Activated T-helper 2 cell treated with anti-CD3 and anti-CD28 coated beads, Interferon-gamma antibody, Interleukin-2, Interleukin-4, amounts not matched to agents 10 μg/mL and 5 μg/mL and 100 μg/mL, durations not matched to agents 14 hours and 24 hours and 36 hours (primary cell): ENCODE results near the gene ADNP2. TPM values are rescaled to one million over a fixed set of nuclear protein-coding genes. Genes with fewer than 3 reads are reported as not detected.

Experiments
- DNase-seq: peaks from one replicate; pipeline ENCODE4 v3.0.0; 2021; ENCODE audit warnings: low spot score
- H3K27ac Mint-ChIP-seq: one replicate; pipeline ENCODE4 v1.8.0; 2021; ENCODE audit warnings: mixed read lengths
- H3K27me3 Mint-ChIP-seq: one replicate; pipeline ENCODE4 v1.8.0; 2021; ENCODE audit warnings: low read depth, mixed read lengths
- H3K36me3 Mint-ChIP-seq: one replicate; pipeline ENCODE4 v1.8.0; 2021; ENCODE audit warnings: low read depth, mixed read lengths
- H3K4me1 Mint-ChIP-seq: one replicate; pipeline ENCODE4 v1.8.0; 2021; ENCODE audit warnings: low read depth, mixed read lengths
- H3K4me3 Mint-ChIP-seq: one replicate; pipeline ENCODE4 v1.8.0; 2021; ENCODE audit warnings: low read depth, mild to moderate bottlenecking, moderate library complexity, mixed read lengths
- H3K9me3 Mint-ChIP-seq: one replicate; pipeline ENCODE4 v1.8.0; 2021; ENCODE audit warnings: mixed read lengths
- intact Hi-C: fragments of 100-400 bp; cut with micrococcal nuclease; formaldehyde crosslinking; loops from one replicate; pipeline ENCODE4 v1.15.1; 2023
- total RNA-seq: library from RNA; stranded (reverse); gene quantifications from 2 replicates; pipeline ENCODE4 v1.2.3, GENCODE V29; 2022

The ADNP2 gene, protein sequence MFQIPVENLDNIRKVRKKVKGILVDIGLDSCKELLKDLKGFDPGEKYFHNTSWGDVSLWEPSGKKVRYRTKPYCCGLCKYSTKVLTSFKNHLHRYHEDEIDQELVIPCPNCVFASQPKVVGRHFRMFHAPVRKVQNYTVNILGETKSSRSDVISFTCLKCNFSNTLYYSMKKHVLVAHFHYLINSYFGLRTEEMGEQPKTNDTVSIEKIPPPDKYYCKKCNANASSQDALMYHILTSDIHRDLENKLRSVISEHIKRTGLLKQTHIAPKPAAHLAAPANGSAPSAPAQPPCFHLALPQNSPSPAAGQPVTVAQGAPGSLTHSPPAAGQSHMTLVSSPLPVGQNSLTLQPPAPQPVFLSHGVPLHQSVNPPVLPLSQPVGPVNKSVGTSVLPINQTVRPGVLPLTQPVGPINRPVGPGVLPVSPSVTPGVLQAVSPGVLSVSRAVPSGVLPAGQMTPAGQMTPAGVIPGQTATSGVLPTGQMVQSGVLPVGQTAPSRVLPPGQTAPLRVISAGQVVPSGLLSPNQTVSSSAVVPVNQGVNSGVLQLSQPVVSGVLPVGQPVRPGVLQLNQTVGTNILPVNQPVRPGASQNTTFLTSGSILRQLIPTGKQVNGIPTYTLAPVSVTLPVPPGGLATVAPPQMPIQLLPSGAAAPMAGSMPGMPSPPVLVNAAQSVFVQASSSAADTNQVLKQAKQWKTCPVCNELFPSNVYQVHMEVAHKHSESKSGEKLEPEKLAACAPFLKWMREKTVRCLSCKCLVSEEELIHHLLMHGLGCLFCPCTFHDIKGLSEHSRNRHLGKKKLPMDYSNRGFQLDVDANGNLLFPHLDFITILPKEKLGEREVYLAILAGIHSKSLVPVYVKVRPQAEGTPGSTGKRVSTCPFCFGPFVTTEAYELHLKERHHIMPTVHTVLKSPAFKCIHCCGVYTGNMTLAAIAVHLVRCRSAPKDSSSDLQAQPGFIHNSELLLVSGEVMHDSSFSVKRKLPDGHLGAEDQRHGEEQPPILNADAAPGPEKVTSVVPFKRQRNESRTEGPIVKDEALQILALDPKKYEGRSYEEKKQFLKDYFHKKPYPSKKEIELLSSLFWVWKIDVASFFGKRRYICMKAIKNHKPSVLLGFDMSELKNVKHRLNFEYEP
- 28.1 and 28.9 TPM in 2 replicates for total RNA-seq

DNA sequence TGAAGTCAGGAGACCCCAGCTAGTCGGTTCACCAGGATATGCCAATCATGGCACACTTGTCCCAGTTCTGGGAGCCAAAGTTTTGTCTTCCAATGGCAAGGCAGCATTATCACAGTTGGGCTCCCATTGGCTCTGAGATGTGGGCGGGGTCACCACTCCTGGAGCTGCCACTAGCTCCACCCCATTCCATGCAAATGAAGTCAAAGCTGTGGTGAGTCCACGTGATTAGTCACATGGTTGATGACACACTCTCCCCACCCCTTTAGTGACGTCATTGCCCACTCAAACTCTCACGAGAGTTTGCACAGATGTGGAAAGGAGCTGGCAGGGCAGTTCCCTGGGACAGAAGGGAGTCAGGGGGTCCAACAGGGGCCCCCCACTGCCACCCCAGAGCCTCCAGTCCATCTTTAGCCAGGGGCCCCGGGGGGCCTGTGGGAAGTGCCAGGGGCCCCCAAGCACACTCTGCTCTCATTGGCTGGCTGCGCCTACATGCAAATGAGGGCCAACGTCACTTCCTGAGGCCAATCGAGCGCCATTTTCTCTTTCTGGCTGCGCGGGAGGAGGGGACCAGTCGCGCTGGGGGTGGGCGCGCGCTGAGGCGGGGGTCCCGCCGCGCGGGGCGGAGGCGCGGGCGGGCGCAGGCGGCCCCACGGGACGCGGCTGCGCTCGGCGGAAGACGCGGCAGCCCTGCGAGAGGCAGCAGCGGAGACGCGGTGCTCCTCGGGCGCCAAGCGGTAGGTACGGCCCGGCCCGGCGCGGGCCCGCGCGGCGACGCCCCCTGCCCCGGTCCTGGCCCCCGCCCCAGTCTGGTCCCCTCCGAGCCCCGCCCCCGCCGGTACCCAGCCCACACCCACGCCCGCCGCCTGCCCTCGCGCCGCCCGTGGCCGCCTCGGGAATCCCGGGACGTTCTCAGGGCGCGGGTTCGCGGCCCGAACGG is at the start of gene ADNP2:
TSS of gene ADNP2 (plus strand) at position 524 of the 937 bp plus-strand sequence. CDS start 8,281 bp downstream, outside the sequence.
- Mint-ChIP-seq H3K4me1 (peaks cover 34% of the 10 kb centered on the region), H3K27me3 (no peaks in the 10 kb centered on the region), H3K4me3 (peak within 1 kb of the TSS; percentile 84), H3K36me3 (peaks cover 22% of the 10 kb centered on the region), H3K27ac (peak within 1 kb of the TSS; percentile 82), H3K9me3 (no peaks in the 10 kb centered on the region)
- intact Hi-C loops = loop anchor here (1.0 to 5.0 kb wide), 5 partner anchors 75 to 427 kb away; partner anchors contain the start of genes HSBP1L1, RBFA and TXNL4A
- peak; percentile 80 for DNase-seq

DNA sequence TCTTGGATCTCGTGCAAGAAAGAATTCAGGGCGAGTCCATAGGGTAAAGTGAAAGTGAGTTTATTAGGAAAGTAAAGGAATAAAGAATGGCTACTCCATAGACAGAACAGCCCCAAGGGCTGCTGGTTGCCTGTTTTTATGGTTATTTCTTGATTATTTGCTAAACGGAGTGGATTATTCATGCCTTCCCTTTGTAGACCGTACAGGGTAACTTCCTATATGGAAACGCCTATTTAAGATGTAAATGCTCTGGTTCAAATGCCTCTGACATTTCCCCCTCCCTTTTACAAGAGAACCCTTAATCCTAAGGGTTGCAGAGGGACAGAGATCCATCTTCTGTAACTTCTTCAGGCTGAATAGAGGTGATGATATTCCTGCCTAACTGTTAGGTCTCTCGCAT is 49.1 kb upstream of the ADNP2 start:
- Mint-ChIP-seq H3K36me3 (no peaks in the 10 kb centered on the region), H3K27ac (no peak overlapping the region), H3K4me3 (no peak overlapping the region), H3K27me3 (no peaks in the 10 kb centered on the region), H3K4me1 (no peaks in the 10 kb centered on the region), H3K9me3 (peaks cover 42% of the 10 kb centered on the region)
- no peak for DNase-seq
- intact Hi-C loops = no loop called here

DNA sequence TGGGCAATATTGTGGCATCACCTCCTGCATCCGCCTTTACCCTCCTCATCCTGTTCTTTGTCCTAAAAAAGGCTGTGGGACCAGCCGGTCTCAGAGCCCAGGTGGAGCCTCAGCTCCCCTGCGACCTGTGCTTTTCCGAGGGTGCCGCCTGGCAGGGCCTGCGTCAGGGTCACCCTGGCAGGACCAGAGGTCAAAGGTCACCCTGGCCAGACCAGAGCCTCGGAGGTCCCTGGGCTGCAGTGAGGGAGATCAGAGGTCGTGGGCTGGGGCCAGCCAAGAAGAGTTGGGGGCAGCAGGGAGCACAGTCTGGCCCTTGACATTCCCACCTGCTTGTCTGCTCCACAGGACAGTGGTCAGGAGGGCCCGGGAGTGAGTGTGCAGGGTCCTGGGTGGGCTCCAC is 43.4 kb upstream of the ADNP2 start:
- H3K4me3 Mint-ChIP-seq = no peak overlapping the region
- H3K4me1 Mint-ChIP-seq = no peaks in the 10 kb centered on the region
- peaks cover 8% of the 10 kb centered on the region for H3K9me3 Mint-ChIP-seq
- H3K36me3 Mint-ChIP-seq = no peaks in the 10 kb centered on the region
- no peaks in the 10 kb centered on the region for H3K27me3 Mint-ChIP-seq
- intact Hi-C loops = no loop called here
- no peak for DNase-seq
- H3K27ac Mint-ChIP-seq = no peak overlapping the region

DNA sequence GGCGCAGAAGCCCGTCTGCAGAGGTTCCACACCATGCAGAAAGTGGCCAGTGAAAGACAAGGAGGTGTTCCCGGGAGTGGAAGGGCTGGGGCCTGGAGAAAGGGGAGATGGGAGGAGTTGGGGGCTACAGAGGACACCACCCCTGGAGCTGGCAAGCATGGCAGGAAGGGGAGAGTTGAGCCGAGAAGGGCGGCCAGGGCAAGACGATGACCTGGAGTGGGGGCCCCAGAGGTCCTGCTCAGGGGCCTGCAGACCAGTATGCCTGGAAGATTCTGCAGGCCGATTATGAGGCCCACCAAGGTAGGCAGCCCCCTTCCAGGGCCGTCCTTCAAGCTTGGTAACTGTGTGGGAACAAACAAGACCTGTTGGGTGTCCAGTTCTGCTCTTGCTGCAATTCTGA is 41.7 kb upstream of the ADNP2 start:
- no peak for DNase-seq
- intact Hi-C loops = no loop called here
- Mint-ChIP-seq H3K27me3 (no peaks in the 10 kb centered on the region), H3K9me3 (peaks cover 4% of the 10 kb centered on the region), H3K36me3 (no peaks in the 10 kb centered on the region), H3K27ac (no peak overlapping the region), H3K4me3 (no peak overlapping the region), H3K4me1 (no peaks in the 10 kb centered on the region)

DNA sequence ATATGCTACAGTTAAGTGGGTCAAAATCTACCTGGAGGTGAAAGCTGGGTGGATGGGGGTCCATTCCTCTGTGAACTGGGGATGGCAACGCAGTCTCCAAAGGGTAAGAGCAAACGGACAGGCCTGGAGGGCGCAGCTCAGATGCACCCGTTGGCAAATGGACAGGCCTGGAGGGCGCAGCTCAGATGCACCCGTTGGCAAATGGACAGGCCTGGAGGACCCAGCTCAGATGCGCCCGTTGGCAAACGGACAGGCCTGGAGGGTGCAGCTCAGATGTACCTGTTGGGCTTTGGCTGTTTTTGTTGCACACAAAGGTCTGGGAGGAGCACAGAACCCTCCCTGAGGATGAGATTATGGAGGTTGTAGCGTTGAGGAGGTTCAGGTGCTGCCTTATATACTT is 41.2 kb upstream of the ADNP2 start:
- Mint-ChIP-seq H3K27ac (no peak overlapping the region), H3K4me1 (no peaks in the 10 kb centered on the region), H3K27me3 (no peaks in the 10 kb centered on the region), H3K36me3 (no peaks in the 10 kb centered on the region), H3K9me3 (peaks cover 4% of the 10 kb centered on the region), H3K4me3 (no peak overlapping the region)
- DNase-seq = no peak
- intact Hi-C loops = no loop called here

DNA sequence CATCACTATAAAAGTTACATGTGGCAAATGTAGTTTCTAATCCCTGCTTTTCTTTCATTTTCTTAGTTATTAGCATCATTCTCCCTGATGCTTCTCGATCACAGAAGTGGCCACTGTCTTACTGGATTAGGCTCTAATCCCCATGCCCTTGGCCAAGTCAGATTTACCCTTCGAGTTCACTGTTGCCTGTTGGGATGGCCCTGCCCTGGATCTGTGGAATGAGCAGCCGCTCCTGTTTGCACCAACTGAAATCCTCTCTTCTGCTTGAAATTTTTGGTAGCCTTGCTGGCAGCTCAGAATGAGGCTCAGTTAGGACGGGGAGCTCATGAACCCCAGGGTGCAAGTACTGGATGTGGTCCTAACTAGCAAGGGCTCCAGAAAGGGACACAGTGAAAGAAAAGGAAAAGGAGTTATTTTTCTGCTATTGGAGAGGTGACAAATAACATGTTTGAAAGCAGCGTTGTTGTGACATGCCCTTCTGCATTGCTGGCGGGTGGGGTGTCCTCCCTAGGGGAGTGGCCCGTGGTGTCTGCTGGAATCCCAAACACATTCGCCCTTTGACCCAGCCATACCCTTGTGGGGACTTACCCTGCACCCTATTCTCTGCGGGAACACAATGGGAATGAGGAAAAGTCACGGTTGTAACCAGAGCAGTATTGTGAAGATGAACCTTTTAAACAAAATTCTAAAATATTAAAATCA is 40.3 kb upstream of the ADNP2 start:
- Mint-ChIP-seq H3K4me1 (no peaks in the 10 kb centered on the region), H3K27ac (no peak overlapping the region), H3K27me3 (no peaks in the 10 kb centered on the region), H3K4me3 (no peak overlapping the region), H3K36me3 (no peaks in the 10 kb centered on the region), H3K9me3 (peaks cover under 1% of the 10 kb centered on the region)
- no peak for DNase-seq
- intact Hi-C loops = no loop called here

DNA sequence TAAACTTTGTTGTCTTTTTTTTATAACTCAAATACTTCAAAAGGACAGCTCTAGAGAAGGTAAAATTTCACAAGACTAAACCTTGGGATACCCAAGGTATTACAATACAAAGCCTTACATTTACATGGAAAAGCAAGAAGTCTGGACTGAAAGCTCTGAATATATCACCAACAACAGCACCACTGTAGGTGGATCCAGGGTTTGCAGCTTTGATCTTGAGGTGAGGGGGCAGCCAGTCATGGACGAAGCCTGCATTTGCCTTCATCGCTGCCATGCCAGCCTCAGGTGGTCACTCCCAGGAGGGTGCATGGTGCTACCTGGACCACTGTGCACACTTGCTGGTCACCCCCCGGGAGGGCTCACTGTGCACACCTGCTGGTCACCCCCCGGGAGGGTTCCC is 38.2 kb upstream of the ADNP2 start:
- no peak overlapping the region for H3K4me3 Mint-ChIP-seq
- intact Hi-C loops = no loop called here
- H3K27ac Mint-ChIP-seq = no peak overlapping the region
- H3K4me1 Mint-ChIP-seq = no peaks in the 10 kb centered on the region
- no peak for DNase-seq
- H3K9me3 Mint-ChIP-seq = no peaks in the 10 kb centered on the region
- H3K27me3 Mint-ChIP-seq = no peaks in the 10 kb centered on the region
- H3K36me3 Mint-ChIP-seq = no peaks in the 10 kb centered on the region

DNA sequence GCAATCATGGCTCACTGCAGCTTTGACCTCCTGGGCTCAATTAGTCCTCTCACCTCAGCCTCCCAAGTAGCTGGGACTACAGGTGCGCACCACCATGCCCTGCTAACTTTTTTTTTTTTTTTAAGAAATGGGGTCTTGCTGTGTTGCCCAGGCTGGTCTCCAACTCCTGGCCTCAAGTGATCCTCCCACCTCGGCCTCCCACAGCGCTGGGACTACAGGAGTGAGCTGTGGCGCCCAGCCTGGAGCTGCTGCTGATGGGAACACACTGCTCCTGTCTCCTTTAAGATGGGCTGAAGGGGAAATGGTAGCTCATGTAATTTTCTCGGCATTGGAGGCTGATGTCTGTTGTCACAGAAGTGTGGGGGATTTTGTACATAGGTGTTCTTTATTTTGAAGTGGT is 34.9 kb upstream of the ADNP2 start:
- intact Hi-C loops = no loop called here
- Mint-ChIP-seq H3K27ac (no peak overlapping the region), H3K27me3 (no peaks in the 10 kb centered on the region), H3K36me3 (no peaks in the 10 kb centered on the region), H3K9me3 (no peaks in the 10 kb centered on the region), H3K4me3 (no peak overlapping the region), H3K4me1 (no peaks in the 10 kb centered on the region)
- no peak for DNase-seq

DNA sequence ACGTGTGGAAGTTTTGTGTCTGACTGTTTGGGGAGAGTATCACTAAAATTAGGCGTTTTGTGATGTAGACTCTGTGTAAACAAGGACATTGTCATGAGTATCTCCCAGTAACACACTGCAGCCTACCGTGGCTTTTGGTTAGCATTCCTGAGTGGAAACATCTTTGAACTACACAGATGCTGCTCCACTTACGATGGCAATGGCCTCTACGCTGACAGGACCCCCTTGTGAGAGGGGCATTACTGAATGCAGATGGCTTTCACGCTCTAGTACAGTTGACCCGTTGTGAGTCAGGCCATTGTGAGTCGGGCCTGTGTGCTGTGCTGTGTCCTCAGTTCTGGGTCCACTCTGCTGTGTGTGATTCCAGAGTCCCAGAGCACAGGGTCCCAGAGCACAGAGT is 34.4 kb upstream of the ADNP2 start:
- Mint-ChIP-seq H3K4me1 (no peaks in the 10 kb centered on the region), H3K36me3 (no peaks in the 10 kb centered on the region), H3K9me3 (no peaks in the 10 kb centered on the region), H3K27me3 (no peaks in the 10 kb centered on the region), H3K4me3 (no peak overlapping the region), H3K27ac (no peak overlapping the region)
- DNase-seq = no peak
- intact Hi-C loops = no loop called here

DNA sequence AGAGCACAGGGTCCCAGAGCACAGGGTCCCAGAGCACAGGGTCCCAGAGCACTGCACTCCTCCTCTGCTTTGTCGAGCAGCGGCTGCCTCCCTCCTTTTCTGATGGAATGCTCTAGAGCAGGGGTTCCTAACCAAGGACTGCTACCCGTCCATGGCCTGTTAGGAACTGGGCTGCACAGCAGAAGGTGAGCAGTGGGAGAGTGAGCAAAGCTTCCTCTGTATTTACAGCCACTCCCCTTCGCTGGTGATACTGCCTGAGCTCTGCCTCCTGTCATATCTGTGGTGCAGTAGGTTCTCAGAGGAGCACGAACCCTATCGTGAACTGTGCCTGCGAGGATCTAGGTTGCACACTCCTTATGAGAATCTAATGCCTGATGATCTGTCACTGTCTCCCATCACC is 33.1 kb upstream of the ADNP2 start:
- H3K36me3 Mint-ChIP-seq = no peaks in the 10 kb centered on the region
- no peak overlapping the region for H3K4me3 Mint-ChIP-seq
- no peak for DNase-seq
- no peaks in the 10 kb centered on the region for H3K27me3 Mint-ChIP-seq
- intact Hi-C loops = no loop called here
- H3K27ac Mint-ChIP-seq = no peak overlapping the region
- no peaks in the 10 kb centered on the region for H3K4me1 Mint-ChIP-seq
- no peaks in the 10 kb centered on the region for H3K9me3 Mint-ChIP-seq

DNA sequence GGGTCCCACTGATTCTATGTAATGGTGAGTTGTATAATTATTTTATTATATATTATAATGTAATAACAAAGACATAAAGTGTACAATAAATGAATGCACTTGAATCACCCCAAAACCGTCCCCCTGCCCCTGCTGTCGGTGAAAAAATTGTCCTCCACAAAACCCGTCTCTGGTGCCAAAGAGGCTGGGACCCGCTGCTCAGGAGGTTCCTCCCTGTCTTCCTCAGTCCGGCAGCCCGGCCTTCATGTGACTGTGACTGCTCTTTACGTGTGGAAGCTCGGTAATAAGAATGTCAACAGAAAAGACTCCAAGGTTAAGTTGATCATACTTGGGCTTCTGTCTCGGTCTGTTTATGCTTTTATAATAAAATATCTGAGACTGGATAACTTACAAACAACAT is 32.7 kb upstream of the ADNP2 start:
- Mint-ChIP-seq H3K36me3 (no peaks in the 10 kb centered on the region), H3K4me3 (no peak overlapping the region), H3K27ac (no peak overlapping the region), H3K4me1 (no peaks in the 10 kb centered on the region), H3K9me3 (no peaks in the 10 kb centered on the region), H3K27me3 (no peaks in the 10 kb centered on the region)
- intact Hi-C loops = no loop called here
- DNase-seq = no peak
